ENCODE measurements around the gene GID8. TPM values are rescaled to one million over a fixed set of nuclear protein-coding genes. Genes with fewer than 3 reads are reported as not detected.

The GID8 gene
- total RNA-seq, 1 donor from 2014 or later: 69.2 TPM

- Histone ChIP-seq H3K27me3 (ENCODE audit: control insufficient read depth, insufficient read depth, low read length) (no peaks in the 10 kb centered on the region), H3K4me3 (ENCODE audit: low read depth, low read length) (no peak overlapping the region), H3K36me3 (ENCODE audit: control insufficient read depth, insufficient read depth, low read length) (peaks cover 44% of the 10 kb centered on the region)
- DNase-seq (ENCODE audit: low read depth): no peak
- FAIRE-seq: no peak
- no peak for TF ChIP-seq CTCF (IDR thresholded peaks at IDR 0.05; ENCODE audit: insufficient read depth, low read length, severe bottlenecking)
Measured at GRCh38 chr20:62895539-62895938, 42.4 kb upstream of the GID8 start.

- no peak for FAIRE-seq
- no peak for TF ChIP-seq CTCF (IDR thresholded peaks at IDR 0.05; ENCODE audit: insufficient read depth, low read length, severe bottlenecking)
- Histone ChIP-seq H3K4me3 (ENCODE audit: low read depth, low read length) (no peak overlapping the region), H3K27me3 (ENCODE audit: control insufficient read depth, insufficient read depth, low read length) (no peaks in the 10 kb centered on the region), H3K36me3 (ENCODE audit: control insufficient read depth, insufficient read depth, low read length) (peaks cover 37% of the 10 kb centered on the region)
- DNase-seq (ENCODE audit: low read depth): no peak
Measured at GRCh38 chr20:62896526-62896925, 41.4 kb upstream of the GID8 start.

GRCh38 chr20:62897666-62898065, 40.3 kb upstream of the GID8 start:
- Histone ChIP-seq H3K36me3 (ENCODE audit: control insufficient read depth, insufficient read depth, low read length) (peaks cover 33% of the 10 kb centered on the region), H3K4me3 (ENCODE audit: low read depth, low read length) (no peak overlapping the region), H3K27me3 (ENCODE audit: control insufficient read depth, insufficient read depth, low read length) (no peaks in the 10 kb centered on the region)
- no peak for TF ChIP-seq CTCF (IDR thresholded peaks at IDR 0.05; ENCODE audit: insufficient read depth, low read length, severe bottlenecking)
- no peak for FAIRE-seq
- DNase-seq (ENCODE audit: low read depth): no peak

- H3K36me3 ChIP-seq (ENCODE audit: control insufficient read depth, insufficient read depth, low read length): peaks cover 32% of the 10 kb centered on the region
- no peak overlapping the region for H3K4me3 ChIP-seq (ENCODE audit: low read depth, low read length)
- no peak for TF ChIP-seq CTCF (IDR thresholded peaks at IDR 0.05; ENCODE audit: insufficient read depth, low read length, severe bottlenecking)
- FAIRE-seq: no peak
- no peak for DNase-seq (ENCODE audit: low read depth)
- no peaks in the 10 kb centered on the region for H3K27me3 ChIP-seq (ENCODE audit: control insufficient read depth, insufficient read depth, low read length)
Measured at GRCh38 chr20:62898093-62898964, 39.6 kb upstream of the GID8 start.

GRCh38 chr20:62898970-62899632, 38.8 kb upstream of the GID8 start:
- FAIRE-seq (no peak), DNase-seq (ENCODE audit: low read depth) (no peak)
- H3K36me3 ChIP-seq (ENCODE audit: control insufficient read depth, insufficient read depth, low read length): peaks cover 28% of the 10 kb centered on the region
- no peaks in the 10 kb centered on the region for H3K27me3 ChIP-seq (ENCODE audit: control insufficient read depth, insufficient read depth, low read length)
- no peak for TF ChIP-seq CTCF (IDR thresholded peaks at IDR 0.05; ENCODE audit: insufficient read depth, low read length, severe bottlenecking)
- H3K4me3 ChIP-seq (ENCODE audit: low read depth, low read length): no peak overlapping the region

Measured in bronchial epithelial cell (primary cell).